Stimulated activated naive CD8-positive, alpha-beta T cell treated with anti-CD3 and anti-CD28 coated beads, Interleukin-15, Interleukin-2, amounts not matched to agents 100 ng/mL and 50 ng/mL, for 24 hours (primary cell): ENCODE data around the gene FGF4.

ENCODE experiments used
- H3K27ac Mint-ChIP-seq: one replicate; pipeline ENCODE4 v1.8.0; 2021; ENCODE audit warnings: mild to moderate bottlenecking, mixed read lengths
- H3K27me3 Mint-ChIP-seq: one replicate; pipeline ENCODE4 v1.8.0; 2021; ENCODE audit warnings: mixed read lengths
- H3K36me3 Mint-ChIP-seq: one replicate; pipeline ENCODE4 v1.8.0; 2021; ENCODE audit warnings: low read depth, mixed read lengths
- H3K4me1 Mint-ChIP-seq: one replicate; pipeline ENCODE4 v1.8.0; 2021; ENCODE audit warnings: low read depth, mixed read lengths
- H3K4me3 Mint-ChIP-seq: one replicate; pipeline ENCODE4 v1.8.0; 2021; ENCODE audit warnings: mild to moderate bottlenecking, mixed read lengths
- H3K9me3 Mint-ChIP-seq: one replicate; pipeline ENCODE4 v1.8.0; 2021; ENCODE audit warnings: mixed read lengths

FGF4 gene

DNA sequence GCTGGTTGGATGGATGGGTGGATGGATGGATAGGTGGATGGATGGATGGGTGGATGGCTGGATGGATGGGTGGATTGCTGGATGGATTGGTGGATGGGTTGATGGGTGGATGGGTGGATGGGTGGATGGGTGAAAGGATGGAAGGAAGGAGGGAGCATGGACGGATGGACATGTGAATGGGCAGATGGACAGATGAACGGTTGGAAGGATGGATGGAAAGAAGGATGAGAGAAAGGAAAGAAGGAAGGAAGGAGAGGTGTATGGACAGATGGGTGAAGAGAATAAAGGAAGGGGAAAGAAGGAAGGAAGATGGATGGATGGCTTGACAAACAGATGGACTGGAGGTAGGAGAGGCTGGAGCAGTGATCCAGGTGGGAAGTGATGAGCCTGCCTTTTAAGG is 38.7 kb upstream of the FGF4 start:
- Mint-ChIP-seq H3K4me3 (no peak overlapping the region), H3K4me1 (no peaks in the 10 kb centered on the region), H3K27ac (no peak overlapping the region), H3K9me3 (no peaks in the 10 kb centered on the region), H3K36me3 (no peaks in the 10 kb centered on the region), H3K27me3 (peaks cover 24% of the 10 kb centered on the region)

DNA sequence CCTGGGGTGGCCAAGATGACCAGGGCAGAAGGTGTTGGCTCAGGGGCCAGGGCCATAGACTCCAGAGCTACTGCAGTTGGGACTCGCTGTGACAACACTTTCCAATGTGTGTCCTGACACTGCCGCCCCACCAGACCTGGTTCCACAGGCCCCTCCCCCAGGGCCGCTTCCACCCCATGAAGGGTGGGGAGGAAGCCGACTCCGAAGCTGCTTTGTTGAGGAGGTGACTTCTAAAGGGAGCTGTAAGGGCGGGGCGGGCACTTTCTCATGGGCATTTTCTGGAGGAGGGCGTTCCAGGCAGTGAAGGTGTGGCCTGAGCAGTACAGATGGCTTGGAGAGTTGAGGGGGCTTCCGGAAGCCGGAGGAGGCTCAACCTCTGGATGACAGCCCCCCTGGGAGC is 37.8 kb upstream of the FGF4 start:
- Mint-ChIP-seq H3K4me3 (no peak overlapping the region), H3K27me3 (peaks cover 24% of the 10 kb centered on the region), H3K27ac (no peak overlapping the region), H3K9me3 (no peaks in the 10 kb centered on the region), H3K36me3 (no peaks in the 10 kb centered on the region), H3K4me1 (no peaks in the 10 kb centered on the region)

DNA sequence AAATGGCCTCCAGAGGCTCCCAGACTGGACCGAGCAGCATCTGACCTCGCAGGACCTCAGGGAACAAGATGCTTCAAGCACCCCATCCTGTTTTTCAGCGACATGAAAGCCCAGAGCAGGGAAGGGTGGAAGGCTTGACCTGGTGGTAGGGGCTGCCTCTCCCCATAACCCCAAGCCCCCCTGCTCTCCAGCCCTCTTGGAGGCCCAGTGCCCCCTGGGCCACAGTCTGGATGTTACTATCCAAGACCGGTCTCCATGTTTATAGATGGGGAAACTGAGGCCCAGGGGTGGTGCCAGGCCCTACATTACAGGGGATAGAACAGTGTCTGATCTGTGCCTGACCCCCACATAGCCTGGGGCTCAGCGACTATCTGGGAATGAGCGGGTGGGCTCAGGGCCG is 37.1 kb upstream of the FGF4 start:
- Mint-ChIP-seq H3K9me3 (no peaks in the 10 kb centered on the region), H3K27ac (no peak overlapping the region), H3K4me3 (no peak overlapping the region), H3K27me3 (peaks cover 24% of the 10 kb centered on the region), H3K4me1 (no peaks in the 10 kb centered on the region), H3K36me3 (no peaks in the 10 kb centered on the region)

DNA sequence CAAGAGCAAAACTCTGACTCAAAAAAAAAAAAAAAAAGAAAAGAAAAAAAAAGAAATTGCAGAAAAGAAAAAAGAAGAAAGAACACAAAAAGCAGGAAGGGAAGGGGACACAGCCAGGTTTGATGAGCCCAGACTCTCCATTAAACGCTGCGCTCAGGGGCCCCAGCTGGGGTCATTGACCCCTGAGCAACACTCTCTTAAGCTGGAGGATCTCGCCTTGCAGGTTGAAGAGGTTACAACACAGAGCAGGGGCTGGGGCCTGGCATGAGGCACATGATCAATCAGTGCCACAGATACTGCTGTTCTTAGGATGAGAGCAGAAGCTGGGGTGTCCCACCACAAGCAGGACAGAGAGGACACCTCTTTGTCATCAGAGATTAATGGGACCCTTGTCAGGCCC is 36.3 kb upstream of the FGF4 start:
- Mint-ChIP-seq H3K9me3 (no peaks in the 10 kb centered on the region), H3K27me3 (peaks cover 24% of the 10 kb centered on the region), H3K4me3 (no peak overlapping the region), H3K36me3 (no peaks in the 10 kb centered on the region), H3K4me1 (no peaks in the 10 kb centered on the region), H3K27ac (no peak overlapping the region)

DNA sequence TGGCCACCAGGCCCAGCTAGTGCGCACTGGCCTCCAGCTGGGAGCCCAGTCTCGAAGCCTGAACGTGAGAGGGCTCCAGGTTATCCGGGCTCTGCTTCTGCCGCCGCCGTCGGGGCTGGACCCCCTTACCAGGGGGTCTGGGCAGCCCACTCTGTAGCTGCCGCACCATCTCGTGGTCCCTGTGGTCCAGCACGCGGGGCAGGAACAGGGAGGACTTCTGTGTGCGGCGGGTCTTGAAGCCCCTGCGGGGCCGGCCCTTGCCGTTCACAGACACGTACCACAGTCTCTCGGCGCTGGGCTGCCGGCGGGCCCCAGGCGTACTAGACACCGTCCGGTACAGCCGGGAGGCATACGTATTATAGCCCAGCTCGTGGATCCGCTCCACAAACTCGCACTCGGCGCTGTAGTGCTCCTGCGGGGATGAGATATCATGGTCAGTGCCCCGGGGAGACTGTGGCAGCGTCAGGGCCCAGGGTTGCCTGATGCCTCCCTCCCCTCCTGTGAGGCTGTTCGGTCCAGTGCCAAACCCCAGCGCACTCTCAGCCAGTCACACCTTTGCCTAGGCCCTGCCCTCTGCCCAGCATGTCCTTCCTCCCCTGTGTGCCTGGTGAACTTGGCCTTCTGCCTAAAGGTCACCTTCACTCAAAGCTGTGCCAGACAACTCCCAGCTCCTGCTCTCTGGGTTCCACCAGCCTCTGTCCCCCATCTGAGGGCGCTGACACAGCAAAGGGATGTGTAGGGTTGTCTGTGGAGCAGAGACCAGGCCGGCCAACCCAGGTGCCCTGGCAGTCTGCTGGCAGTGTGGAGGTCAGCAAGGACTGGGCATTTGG is 35.4 kb upstream of the FGF4 start:
- H3K4me1 Mint-ChIP-seq = no peaks in the 10 kb centered on the region
- no peaks in the 10 kb centered on the region for H3K9me3 Mint-ChIP-seq
- H3K27ac Mint-ChIP-seq = no peak overlapping the region
- H3K27me3 Mint-ChIP-seq = peaks cover 19% of the 10 kb centered on the region
- H3K36me3 Mint-ChIP-seq = no peaks in the 10 kb centered on the region
- no peak overlapping the region for H3K4me3 Mint-ChIP-seq

DNA sequence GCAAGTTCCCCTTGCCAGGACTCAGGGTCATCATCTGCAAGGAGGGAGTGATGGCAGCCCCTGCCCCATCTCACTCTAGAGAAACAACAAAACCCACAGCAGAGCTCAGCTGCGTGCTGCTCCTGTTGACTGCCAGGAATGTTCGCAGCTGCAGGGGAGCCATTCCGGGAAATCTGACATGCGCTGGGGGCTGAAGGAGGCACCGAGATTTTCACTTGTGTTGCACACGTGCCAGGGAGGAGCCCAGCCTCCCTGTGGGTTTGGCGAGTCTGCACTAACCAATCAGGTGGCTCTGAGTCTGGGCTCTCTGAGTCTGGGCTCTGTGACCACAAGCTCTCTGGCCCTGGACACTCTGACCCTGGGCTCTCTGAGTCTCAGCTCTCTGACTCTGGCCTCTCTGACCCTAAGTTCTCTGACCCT is 33.5 kb upstream of the FGF4 start:
- H3K4me3 Mint-ChIP-seq = no peak overlapping the region
- no peaks in the 10 kb centered on the region for H3K36me3 Mint-ChIP-seq
- no peaks in the 10 kb centered on the region for H3K9me3 Mint-ChIP-seq
- peaks cover 13% of the 10 kb centered on the region for H3K27me3 Mint-ChIP-seq
- no peaks in the 10 kb centered on the region for H3K4me1 Mint-ChIP-seq
- no peak overlapping the region for H3K27ac Mint-ChIP-seq

DNA sequence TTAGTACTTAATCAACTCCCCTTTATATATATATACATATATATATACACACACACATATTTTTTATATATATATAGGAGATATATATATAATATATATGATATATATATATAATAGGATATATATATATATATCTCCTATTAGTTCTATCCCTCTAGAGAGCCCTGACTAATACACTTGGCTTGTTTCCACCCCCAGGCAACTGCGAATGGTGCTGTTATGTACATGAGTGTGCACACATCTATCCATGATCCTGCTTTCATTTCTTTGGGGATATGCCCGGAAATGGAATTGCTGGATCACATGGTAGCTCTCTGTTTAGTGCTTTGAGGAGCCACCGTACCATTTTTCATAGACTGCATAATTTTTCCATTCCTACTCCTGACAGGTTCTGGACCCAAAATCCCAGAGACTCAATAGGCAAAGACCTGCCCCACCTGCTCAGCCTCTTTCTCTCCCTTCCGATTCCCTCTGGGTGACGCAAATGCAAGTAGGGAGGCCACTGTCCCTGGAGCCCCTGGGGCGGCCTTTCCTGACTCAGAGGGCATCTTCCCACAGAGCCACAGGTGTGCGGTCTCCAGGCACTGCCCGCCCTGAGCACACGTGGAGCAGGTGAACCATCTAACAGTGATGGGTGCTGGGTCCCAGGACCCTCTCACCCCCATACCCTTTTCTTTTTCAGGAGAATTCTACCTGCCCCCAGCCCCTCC is 32.1 kb upstream of the FGF4 start:
- Mint-ChIP-seq H3K27me3 (peaks cover 17% of the 10 kb centered on the region), H3K36me3 (no peaks in the 10 kb centered on the region), H3K4me3 (no peak overlapping the region), H3K9me3 (no peaks in the 10 kb centered on the region), H3K27ac (no peak overlapping the region), H3K4me1 (no peaks in the 10 kb centered on the region)

DNA sequence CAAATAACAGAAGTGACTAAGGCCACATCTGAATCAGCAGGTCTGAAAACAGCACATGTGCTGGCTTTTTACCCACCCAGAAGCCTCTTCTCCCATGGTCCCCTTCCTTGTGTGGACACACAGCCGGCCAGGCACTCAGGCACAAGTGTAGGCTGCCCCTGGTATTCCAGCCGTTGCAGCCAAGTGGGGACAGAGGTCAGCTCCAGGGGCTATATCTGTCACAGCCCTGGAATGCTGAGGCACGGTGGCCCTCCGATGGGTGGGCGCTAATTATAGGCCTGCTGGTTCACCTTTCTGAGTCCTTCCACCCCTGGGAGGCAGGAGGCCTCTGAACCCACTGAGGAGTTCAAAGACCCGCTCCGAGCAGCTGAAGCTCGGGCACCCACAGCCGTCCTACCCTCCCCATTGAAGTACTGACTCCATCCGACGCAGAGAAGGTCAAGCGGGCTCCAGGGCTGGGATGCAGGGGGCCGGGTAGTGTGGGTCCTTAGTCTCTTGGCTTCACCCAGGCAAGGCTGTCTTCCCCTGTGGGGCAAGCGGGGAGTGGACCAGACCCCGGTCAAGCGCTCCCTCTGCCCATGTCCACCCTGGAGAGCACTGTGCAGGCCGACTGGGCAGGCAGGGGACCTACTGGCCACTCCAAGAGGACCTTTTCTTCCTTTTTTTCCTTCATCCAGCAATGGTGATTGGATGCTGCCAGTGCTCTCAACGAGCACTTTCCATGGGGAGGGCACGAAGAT is 29.8 kb upstream of the FGF4 start:
- Mint-ChIP-seq H3K4me3 (no peak overlapping the region), H3K27ac (no peak overlapping the region), H3K27me3 (peaks cover 17% of the 10 kb centered on the region), H3K9me3 (no peaks in the 10 kb centered on the region), H3K36me3 (no peaks in the 10 kb centered on the region), H3K4me1 (no peaks in the 10 kb centered on the region)

DNA sequence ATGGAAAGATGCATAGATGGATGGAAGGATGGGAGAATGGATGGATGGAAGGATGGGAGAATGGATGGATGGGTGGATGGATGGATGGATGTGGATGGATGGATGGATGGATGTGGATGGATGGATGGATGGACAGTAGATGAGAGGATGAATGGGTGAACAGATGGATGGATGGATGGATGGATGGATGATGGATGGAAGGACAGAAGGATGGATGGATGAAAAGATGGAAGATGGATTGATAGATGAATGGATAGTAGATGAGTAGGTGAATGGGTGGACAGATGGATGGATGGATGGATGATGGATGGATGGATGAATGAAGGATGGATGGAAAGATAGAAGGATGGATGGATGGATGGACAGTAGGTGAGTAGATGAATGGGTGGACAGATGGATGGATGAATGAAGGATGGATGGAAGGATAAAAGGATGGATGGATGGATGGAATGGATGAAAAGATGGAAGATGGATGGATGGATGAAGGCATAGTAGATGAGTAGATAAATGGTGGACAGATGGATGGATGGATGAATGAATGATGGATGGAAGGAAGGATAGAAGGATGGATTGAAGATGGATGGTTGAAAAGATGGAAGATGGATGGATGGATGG is 28.6 kb upstream of the FGF4 start:
- H3K4me1 Mint-ChIP-seq = no peaks in the 10 kb centered on the region
- no peak overlapping the region for H3K4me3 Mint-ChIP-seq
- H3K27me3 Mint-ChIP-seq = peaks cover 12% of the 10 kb centered on the region
- H3K9me3 Mint-ChIP-seq = no peaks in the 10 kb centered on the region
- no peak overlapping the region for H3K27ac Mint-ChIP-seq
- H3K36me3 Mint-ChIP-seq = no peaks in the 10 kb centered on the region

DNA sequence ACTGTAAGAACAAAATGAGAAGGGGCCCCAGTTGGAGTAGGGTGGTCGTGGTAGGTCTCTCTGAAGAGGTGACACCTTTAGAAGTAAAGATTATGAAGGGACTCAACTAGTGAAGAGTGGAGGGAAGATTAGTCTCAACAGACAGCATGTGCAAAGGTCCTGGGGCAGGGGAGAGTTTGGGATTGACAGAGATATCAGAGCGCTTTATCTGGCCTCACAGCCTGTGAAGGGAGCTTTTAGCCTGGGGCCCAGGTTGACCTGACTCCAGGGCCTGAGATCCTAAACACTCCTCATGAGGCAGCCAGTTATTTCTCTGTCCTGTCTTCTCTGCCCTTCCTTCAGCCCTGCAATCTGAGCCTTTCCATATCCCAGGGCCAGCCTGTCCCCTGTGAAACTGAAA is 27.9 kb upstream of the FGF4 start:
- H3K4me3 Mint-ChIP-seq = no peak overlapping the region
- H3K27me3 Mint-ChIP-seq = peaks cover 12% of the 10 kb centered on the region

DNA sequence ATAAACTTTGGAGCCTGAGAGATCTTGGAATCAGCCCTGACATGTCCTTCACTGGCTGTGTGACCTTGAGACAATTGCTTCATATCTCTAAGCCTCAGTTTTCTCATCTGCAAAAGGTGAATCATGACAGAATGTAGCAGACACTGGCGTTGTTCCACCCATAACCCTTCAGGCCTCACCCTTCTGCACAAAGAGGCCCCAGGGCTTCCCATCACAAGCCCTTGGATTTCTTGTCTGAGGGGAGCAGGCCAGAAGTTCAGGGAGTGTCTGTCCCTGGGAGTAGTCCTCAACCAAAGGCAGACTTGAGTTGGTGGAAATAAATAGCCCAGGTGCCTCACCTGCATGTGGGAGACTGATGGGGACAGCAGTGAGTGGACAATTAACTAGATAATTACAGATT is 27.4 kb upstream of the FGF4 start:
- H3K4me1 Mint-ChIP-seq = no peaks in the 10 kb centered on the region
- no peak overlapping the region for H3K27ac Mint-ChIP-seq
- peaks cover 12% of the 10 kb centered on the region for H3K27me3 Mint-ChIP-seq
- H3K4me3 Mint-ChIP-seq = no peak overlapping the region
- no peaks in the 10 kb centered on the region for H3K36me3 Mint-ChIP-seq
- H3K9me3 Mint-ChIP-seq = no peaks in the 10 kb centered on the region

More for the DNA sequence above, 27.9 kb upstream of the FGF4 start:
- Mint-ChIP-seq H3K4me1 (no peaks in the 10 kb centered on the region), H3K27ac (no peak overlapping the region), H3K36me3 (no peaks in the 10 kb centered on the region), H3K9me3 (no peaks in the 10 kb centered on the region)

DNA sequence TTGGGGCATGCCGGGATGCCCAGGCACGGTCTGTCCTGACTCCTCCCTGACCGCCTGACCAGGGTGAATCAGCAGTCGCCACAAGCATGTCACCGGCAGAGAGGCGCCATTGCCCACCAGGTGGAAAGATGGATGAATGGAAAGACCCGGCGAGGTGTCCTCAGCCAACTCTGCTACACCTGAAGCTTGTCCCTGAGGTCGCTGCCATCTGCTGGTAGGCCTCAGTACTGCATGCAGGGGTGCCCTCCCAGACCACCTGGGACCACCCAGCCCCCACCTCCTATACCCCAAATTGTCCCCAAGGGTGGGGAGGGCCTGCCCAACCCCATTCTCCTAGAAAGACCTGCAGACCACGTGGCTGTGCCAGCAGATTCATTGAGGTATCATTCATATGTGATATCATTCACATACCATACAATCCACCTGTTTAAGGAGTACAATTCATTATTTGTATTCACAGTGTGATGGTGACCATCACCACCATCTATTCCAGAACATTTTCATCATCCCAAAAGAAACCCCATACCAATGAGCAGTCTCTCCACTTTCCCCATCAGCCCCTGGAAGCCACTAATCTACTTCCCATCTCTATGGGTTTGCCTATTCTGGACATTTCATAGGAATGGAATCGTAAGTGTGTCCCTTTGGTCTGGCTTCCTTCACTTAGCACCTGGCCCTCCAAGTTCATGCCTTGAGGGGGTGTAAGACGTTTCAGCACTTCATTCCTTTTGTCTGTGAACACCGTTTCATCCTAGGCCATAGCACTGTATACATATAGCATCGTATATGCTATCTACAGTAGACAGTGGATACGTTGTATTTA is 26.6 kb upstream of the FGF4 start:
- H3K27me3 Mint-ChIP-seq = peaks cover 11% of the 10 kb centered on the region
- H3K4me1 Mint-ChIP-seq = no peaks in the 10 kb centered on the region
- no peaks in the 10 kb centered on the region for H3K36me3 Mint-ChIP-seq
- H3K9me3 Mint-ChIP-seq = no peaks in the 10 kb centered on the region
- no peak overlapping the region for H3K27ac Mint-ChIP-seq
- no peak overlapping the region for H3K4me3 Mint-ChIP-seq

DNA sequence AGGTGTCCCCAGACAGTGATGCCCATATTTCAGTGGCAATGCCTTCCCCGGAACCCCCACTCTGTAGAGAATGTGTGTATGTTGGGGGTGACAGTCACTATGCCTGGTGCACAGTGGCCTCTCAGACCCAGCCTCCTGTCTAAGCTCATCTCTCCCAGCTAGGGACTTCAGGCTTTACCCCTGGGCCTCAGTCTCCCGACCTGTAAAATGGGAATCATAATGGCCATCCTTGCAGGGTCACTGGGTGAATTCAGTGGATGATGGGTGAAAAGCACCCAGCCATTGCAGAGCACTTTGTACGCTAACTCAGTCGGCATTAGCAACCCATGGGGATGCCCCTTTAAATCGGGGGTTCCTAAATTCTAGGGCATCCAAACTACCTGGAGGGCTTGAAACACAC is 25.1 kb upstream of the FGF4 start:
- H3K36me3 Mint-ChIP-seq = no peaks in the 10 kb centered on the region
- H3K4me1 Mint-ChIP-seq = no peaks in the 10 kb centered on the region
- H3K9me3 Mint-ChIP-seq = no peaks in the 10 kb centered on the region
- peaks cover 4% of the 10 kb centered on the region for H3K27me3 Mint-ChIP-seq
- no peak overlapping the region for H3K27ac Mint-ChIP-seq
- no peak overlapping the region for H3K4me3 Mint-ChIP-seq

DNA sequence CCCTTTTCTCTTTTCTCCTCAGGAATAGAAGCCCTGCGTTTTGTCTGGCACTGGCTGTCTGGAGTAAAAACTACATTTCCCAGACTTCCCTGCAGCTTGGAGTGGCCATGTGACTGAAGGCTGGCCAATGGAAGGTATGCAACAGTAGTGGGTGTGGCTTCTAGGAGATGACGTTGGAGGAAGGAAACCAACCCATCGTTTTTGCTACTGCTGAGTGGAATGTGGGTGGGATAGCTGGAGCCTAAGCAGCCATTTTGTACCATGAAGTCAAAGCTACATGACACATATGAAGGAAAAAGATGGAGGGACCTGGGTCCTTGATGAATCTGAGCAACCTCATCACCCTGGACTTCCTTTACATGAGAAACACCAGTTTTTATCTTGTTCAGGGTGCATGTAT is 24.4 kb upstream of the FGF4 start:
- Mint-ChIP-seq H3K4me1 (no peaks in the 10 kb centered on the region), H3K27ac (no peak overlapping the region), H3K4me3 (no peak overlapping the region), H3K27me3 (peaks cover 4% of the 10 kb centered on the region), H3K9me3 (no peaks in the 10 kb centered on the region), H3K36me3 (no peaks in the 10 kb centered on the region)
